Measurements from ENCODE around the gene CD44.

DNA sequence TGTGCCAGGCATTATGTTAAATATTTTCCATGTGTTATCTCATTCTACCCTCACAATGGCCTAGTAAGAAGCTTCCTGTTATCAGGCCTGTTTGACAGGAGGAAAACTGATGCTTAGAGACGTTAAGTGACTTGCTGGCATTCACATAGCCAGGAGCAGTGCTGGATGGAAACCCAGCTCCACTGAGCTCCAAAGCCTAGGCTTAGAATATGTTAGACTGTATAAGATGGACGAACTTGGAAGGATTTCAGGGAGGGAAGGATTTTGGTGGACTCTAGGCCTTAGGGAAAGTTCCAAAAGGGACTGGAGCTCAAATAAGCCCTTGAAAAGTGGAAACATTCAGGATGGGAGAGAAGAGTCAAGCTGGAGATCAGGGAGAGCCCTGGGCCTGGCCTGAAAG is 2.1 kb downstream of the CD44 start:
- TF ChIP-seq, protein P1, sequence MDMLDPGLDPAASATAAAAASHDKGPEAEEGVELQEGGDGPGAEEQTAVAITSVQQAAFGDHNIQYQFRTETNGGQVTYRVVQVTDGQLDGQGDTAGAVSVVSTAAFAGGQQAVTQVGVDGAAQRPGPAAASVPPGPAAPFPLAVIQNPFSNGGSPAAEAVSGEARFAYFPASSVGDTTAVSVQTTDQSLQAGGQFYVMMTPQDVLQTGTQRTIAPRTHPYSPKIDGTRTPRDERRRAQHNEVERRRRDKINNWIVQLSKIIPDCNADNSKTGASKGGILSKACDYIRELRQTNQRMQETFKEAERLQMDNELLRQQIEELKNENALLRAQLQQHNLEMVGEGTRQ (IDR thresholded peaks at IDR 0.05; ENCODE audit: borderline replicate concordance, low read depth, low read length): no peak
- TF ChIP-seq, protein P2, sequence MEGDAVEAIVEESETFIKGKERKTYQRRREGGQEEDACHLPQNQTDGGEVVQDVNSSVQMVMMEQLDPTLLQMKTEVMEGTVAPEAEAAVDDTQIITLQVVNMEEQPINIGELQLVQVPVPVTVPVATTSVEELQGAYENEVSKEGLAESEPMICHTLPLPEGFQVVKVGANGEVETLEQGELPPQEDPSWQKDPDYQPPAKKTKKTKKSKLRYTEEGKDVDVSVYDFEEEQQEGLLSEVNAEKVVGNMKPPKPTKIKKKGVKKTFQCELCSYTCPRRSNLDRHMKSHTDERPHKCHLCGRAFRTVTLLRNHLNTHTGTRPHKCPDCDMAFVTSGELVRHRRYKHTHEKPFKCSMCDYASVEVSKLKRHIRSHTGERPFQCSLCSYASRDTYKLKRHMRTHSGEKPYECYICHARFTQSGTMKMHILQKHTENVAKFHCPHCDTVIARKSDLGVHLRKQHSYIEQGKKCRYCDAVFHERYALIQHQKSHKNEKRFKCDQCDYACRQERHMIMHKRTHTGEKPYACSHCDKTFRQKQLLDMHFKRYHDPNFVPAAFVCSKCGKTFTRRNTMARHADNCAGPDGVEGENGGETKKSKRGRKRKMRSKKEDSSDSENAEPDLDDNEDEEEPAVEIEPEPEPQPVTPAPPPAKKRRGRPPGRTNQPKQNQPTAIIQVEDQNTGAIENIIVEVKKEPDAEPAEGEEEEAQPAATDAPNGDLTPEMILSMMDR (IDR thresholded peaks at IDR 0.05): no peak
- TF ChIP-seq, protein P3, sequence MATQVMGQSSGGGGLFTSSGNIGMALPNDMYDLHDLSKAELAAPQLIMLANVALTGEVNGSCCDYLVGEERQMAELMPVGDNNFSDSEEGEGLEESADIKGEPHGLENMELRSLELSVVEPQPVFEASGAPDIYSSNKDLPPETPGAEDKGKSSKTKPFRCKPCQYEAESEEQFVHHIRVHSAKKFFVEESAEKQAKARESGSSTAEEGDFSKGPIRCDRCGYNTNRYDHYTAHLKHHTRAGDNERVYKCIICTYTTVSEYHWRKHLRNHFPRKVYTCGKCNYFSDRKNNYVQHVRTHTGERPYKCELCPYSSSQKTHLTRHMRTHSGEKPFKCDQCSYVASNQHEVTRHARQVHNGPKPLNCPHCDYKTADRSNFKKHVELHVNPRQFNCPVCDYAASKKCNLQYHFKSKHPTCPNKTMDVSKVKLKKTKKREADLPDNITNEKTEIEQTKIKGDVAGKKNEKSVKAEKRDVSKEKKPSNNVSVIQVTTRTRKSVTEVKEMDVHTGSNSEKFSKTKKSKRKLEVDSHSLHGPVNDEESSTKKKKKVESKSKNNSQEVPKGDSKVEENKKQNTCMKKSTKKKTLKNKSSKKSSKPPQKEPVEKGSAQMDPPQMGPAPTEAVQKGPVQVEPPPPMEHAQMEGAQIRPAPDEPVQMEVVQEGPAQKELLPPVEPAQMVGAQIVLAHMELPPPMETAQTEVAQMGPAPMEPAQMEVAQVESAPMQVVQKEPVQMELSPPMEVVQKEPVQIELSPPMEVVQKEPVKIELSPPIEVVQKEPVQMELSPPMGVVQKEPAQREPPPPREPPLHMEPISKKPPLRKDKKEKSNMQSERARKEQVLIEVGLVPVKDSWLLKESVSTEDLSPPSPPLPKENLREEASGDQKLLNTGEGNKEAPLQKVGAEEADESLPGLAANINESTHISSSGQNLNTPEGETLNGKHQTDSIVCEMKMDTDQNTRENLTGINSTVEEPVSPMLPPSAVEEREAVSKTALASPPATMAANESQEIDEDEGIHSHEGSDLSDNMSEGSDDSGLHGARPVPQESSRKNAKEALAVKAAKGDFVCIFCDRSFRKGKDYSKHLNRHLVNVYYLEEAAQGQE (IDR thresholded peaks at IDR 0.05; ENCODE audit: low read depth, low read length): no peak
- TF ChIP-seq CHD2 (IDR thresholded peaks at IDR 0.05; ENCODE audit: low read length, partially characterized antibody) (no peak), EP300 (IDR thresholded peaks at IDR 0.05; ENCODE audit: borderline replicate concordance in 1 of 2, low read depth in 1 of 2, low read length in 1 of 2) (no peak), RXRA (IDR thresholded peaks at IDR 0.05; ENCODE audit: borderline replicate concordance, low read depth) (no peak)
